Peyer's patch (tissue), 4 donors: ENCODE measurements around the gene SPEM3.

Experiments used
- CTCF ChIP-seq, 6 experiments: fragments of 450-650 bp in 4 of 6; fragments of 200-600 bp in 2 of 6; sonication (generic) in 1 of 6; IDR thresholded peaks; one replicate each; pipeline ENCODE4 v1.5.1; 2017 to 2019; ENCODE audit warnings: antibody characterized with exemption in 6 of 6, mild to moderate bottlenecking in 3 of 6, moderate library complexity in 1 of 6
- POLR2A ChIP-seq, 2 donors: fragments of 450-650 bp; IDR thresholded peaks; one replicate each; pipeline ENCODE4 v1.5.1; 2017; ENCODE audit warnings: antibody characterized with exemption in 2 of 2, mild to moderate bottlenecking in 2 of 2, moderate library complexity in 2 of 2

- no peak for TF ChIP-seq CTCF (IDR thresholded peaks at IDR 0.05)
- TF ChIP-seq POLR2A (IDR thresholded peaks at IDR 0.05) = no peak
These were observed 47.8 kb downstream of the SPEM3 start for GRCh38 chr17:7476494-7476893.
